ENCODE results near the gene TLCD4.

DNA sequence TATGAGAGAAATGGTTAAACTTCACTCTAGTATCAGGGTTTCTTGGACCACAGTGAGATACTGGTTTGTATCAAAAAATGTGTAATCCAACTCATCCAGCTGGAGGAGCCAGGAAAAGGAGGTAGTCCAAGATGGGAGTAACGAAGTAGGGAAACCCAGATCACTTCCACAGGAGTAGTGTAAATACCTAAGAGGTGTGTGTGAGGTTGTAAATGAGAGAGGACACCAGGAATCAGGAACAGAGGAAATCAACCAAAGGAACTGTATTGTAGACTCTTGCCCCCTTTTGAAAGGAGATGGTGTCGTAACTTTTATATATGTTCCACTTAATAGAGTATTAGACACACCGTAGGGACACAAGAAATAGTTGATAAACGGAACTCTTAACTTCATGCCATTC is 19.7 kb upstream of the TLCD4 start:
- TF ChIP-seq, protein P1, sequence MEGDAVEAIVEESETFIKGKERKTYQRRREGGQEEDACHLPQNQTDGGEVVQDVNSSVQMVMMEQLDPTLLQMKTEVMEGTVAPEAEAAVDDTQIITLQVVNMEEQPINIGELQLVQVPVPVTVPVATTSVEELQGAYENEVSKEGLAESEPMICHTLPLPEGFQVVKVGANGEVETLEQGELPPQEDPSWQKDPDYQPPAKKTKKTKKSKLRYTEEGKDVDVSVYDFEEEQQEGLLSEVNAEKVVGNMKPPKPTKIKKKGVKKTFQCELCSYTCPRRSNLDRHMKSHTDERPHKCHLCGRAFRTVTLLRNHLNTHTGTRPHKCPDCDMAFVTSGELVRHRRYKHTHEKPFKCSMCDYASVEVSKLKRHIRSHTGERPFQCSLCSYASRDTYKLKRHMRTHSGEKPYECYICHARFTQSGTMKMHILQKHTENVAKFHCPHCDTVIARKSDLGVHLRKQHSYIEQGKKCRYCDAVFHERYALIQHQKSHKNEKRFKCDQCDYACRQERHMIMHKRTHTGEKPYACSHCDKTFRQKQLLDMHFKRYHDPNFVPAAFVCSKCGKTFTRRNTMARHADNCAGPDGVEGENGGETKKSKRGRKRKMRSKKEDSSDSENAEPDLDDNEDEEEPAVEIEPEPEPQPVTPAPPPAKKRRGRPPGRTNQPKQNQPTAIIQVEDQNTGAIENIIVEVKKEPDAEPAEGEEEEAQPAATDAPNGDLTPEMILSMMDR (IDR thresholded peaks at IDR 0.05; ENCODE audit: low read depth, low read length) = no peak
- TF ChIP-seq EZH2phosphoT487 (IDR thresholded peaks at IDR 0.05; ENCODE audit: low read depth) = no peak
